Urothelium cell line (cell line): ENCODE data around the gene PFN4.

ENCODE experiments used
- DNase-seq: peaks from one replicate; pipeline ENCODE4 v3.0.0; 2011; ENCODE audit warnings: low spot score, mixed read lengths
- FAIRE-seq: peaks from 2 replicates; lab custom pipeline; 2011; peaks lifted over from hg19 to GRCh38; lab: Jason Lieb, UNC

The PFN4 gene

GRCh38 chr2:24082787-24083566 is 40.2 kb downstream of the PFN4 start:
- no peak for FAIRE-seq
- DNase-seq: no peak

- FAIRE-seq: no peak
These were observed 42.4 kb downstream of the PFN4 start for GRCh38 chr2:24080701-24081100.

GRCh38 chr2:24077879-24078278 is 45.3 kb downstream of the PFN4 start:
- no peak for FAIRE-seq
- no peak for DNase-seq

More at GRCh38 chr2:24080701-24081100, 42.4 kb downstream of the PFN4 start:
- DNase-seq: no peak

DNA sequence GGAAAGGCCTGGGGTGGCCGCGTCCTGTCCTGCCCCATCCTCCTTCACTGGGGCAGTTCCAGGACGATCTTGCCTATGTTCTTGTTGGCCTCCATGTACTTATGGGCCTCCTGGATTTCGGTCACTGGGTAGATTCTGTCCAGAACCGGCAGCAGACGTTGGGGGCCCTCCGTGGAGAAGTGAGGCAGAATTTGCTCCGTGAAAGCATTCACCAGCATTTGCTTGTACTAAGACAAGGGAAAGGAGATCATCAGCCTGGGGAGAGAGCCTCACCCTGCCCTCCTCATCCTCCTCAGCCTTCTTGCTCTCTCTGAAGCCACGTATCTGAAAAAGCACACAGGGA is 45.6 kb downstream of the PFN4 start:
- FAIRE-seq (no peak), DNase-seq (no peak)

GRCh38 chr2:24076849-24077534 is 46.1 kb downstream of the PFN4 start:
- no peak for DNase-seq
- no peak for FAIRE-seq

DNA sequence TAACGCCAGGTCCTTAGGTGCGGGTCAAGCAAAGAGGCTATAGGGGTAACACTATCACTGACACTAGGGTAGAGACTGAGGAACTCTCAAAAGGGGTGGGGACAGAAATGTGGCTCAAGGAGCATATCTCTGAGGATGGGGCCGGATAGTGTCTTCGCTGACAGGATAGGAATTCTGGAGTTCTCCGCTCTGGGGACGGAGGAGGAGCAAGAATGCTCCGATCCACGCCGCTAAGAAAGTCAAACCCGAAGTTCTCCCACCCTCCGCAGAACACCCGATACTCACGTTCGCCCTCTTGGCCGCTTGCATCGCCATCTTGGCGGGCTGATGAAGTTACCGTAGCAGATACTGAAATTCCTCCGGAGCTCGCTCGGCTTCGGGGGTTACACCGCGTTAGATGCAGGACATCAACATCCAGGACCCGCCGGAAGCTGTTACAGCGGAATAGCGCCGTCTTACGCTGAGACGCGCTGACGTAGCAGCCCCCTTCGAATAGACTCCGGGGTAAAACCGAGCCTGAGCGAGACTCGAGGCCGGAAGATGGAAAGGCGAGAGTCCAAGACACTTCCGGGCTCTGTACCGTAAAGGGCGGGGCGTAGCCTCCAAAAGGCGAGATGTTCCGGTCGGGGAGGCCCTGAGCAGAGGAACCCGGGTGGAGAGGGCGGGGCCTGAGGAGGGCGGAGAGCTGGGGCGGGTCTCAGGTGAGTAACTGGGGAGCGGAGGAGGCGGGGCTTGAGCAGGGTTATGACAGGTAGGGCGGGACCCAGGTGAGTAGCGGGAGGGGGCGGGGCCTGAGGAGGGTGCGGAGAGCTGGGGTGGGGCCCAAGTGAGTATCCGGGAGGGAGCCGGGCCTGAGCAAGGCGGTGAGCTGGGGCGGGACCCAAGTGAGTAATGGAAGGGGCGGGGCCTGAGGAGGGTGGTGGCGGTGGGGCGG is 47.0 kb downstream of the PFN4 start, which contains the start of gene SF3B6:
Gene SF3B6, minus strand, starts transcription at position 412 of the 934 bp plus-strand sequence. Its CDS starts 97 bp downstream, at position 315.
- FAIRE-seq: peak; percentile 62
- peak; percentile 98 for DNase-seq

- DNase-seq: no peak
- FAIRE-seq: no peak
These were observed 47.9 kb downstream of the PFN4 start for GRCh38 chr2:24075259-24075658.

DNA sequence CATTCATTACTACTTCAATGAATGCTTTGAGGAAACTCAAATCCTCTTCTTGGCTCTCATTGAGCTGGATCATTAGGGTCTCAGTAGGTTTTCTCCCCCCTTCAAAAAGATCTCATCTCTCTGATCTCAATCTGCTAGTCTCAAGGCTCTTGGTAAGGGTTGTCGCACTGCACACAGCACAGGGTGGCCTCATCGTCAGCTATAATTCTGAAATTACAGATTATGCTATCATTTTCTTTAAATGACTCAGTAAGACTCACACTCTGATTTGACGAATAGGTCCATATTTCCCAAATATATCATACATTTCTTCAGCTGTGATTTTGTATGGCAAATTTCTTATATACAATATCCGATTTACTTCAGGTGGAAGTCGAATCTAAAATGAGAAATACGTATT is 49.3 kb downstream of the PFN4 start:
- DNase-seq: no peak
- no peak for FAIRE-seq

GRCh38 chr2:24072259-24072658 is 50.9 kb downstream of the PFN4 start:
- FAIRE-seq (no peak), DNase-seq (no peak)

- no peak for FAIRE-seq
These were observed 57.8 kb downstream of the PFN4 start for GRCh38 chr2:24065341-24065740.

More at GRCh38 chr2:24065341-24065740, 57.8 kb downstream of the PFN4 start:
- DNase-seq: no peak
